ENCODE data around the gene CPLANE2. TPM values are rescaled to one million over a fixed set of nuclear protein-coding genes. Genes with fewer than 3 reads are reported as not detected.
A peak's percentile ranks its signal among the peaks of the same experiment; 100 is the strongest.

The CPLANE2 gene
- total RNA-seq, 1 donor from 2014 or later = 9.7 TPM

GRCh38 chr1:16184557-16185303, 52.3 kb downstream of the CPLANE2 start:
- H3K27ac ChIP-seq (replicated peaks) = no peak overlapping the region
- intact Hi-C loops (cut with micrococcal nuclease) = no loop called here

GRCh38 chr1:16183765-16184556, 53.0 kb downstream of the CPLANE2 start:
- DNase-seq = no peak
- Histone ChIP-seq H3K4me3 (no peak overlapping the region), H3K27ac (replicated peaks) (peak overlapping the region; percentile 94), H3K36me3 (no peaks in the 10 kb centered on the region), H3K4me1 (peaks cover 39% of the 10 kb centered on the region), H3K9me3 (replicated peaks) (no peaks in the 10 kb centered on the region), H3K27me3 (ENCODE audit: low read depth) (no peaks in the 10 kb centered on the region)
- TF ChIP-seq CTCF (IDR thresholded peaks at IDR 0.05; ENCODE audit: borderline replicate concordance) = no peak
- intact Hi-C loops (cut with micrococcal nuclease) = no loop called here

More at GRCh38 chr1:16184557-16185303, 52.3 kb downstream of the CPLANE2 start:
- Histone ChIP-seq H3K4me1 (peaks cover 47% of the 10 kb centered on the region), H3K36me3 (no peaks in the 10 kb centered on the region), H3K27me3 (ENCODE audit: low read depth) (no peaks in the 10 kb centered on the region), H3K9me3 (replicated peaks) (no peaks in the 10 kb centered on the region), H3K4me3 (no peak overlapping the region)
- no peak for TF ChIP-seq CTCF (IDR thresholded peaks at IDR 0.05; ENCODE audit: borderline replicate concordance)
- DNase-seq = no peak

- H3K4me3 ChIP-seq = no peak overlapping the region
- no peak for DNase-seq
- H3K36me3 ChIP-seq = no peaks in the 10 kb centered on the region
- H3K9me3 ChIP-seq (replicated peaks) = no peaks in the 10 kb centered on the region
- H3K27me3 ChIP-seq (ENCODE audit: low read depth) = no peaks in the 10 kb centered on the region
- TF ChIP-seq CTCF (IDR thresholded peaks at IDR 0.05; ENCODE audit: borderline replicate concordance) = no peak
- intact Hi-C loops (cut with micrococcal nuclease) = no loop called here
- peaks cover 35% of the 10 kb centered on the region for H3K4me1 ChIP-seq
- peak overlapping the region; percentile 94 for H3K27ac ChIP-seq (replicated peaks)
Observed at GRCh38 chr1:16183179-16183578, 53.8 kb downstream of the CPLANE2 start.

- Histone ChIP-seq H3K36me3 (no peaks in the 10 kb centered on the region), H3K9me3 (replicated peaks) (no peaks in the 10 kb centered on the region), H3K4me1 (peaks cover 37% of the 10 kb centered on the region), H3K27ac (replicated peaks) (peak overlapping the region; percentile 94), H3K27me3 (ENCODE audit: low read depth) (no peaks in the 10 kb centered on the region), H3K4me3 (no peak overlapping the region)
- intact Hi-C loops (cut with micrococcal nuclease) = no loop called here
- no peak for TF ChIP-seq CTCF (IDR thresholded peaks at IDR 0.05; ENCODE audit: borderline replicate concordance)
- peak; percentile 84 for DNase-seq
Observed at GRCh38 chr1:16181887-16182719, 54.9 kb downstream of the CPLANE2 start.

Other genes with a start within 250 kb of the CPLANE2 start
- gene SRARP, start 232.9 kb downstream of the CPLANE2 start, total RNA-seq = 1.0 TPM
- 4,061 TPM for gene HSPB7, start 219.1 kb downstream of the CPLANE2 start, total RNA-seq
- 0.16 TPM for gene CLCNKA, start 215.1 kb downstream of the CPLANE2 start, total RNA-seq
- 1.3 TPM for gene CLCNKB, start 193.4 kb downstream of the CPLANE2 start, total RNA-seq
- gene FAM131C, start 163.5 kb downstream of the CPLANE2 start, total RNA-seq = 5.4 TPM
- 9.6 TPM for gene EPHA2, start 81.1 kb downstream of the CPLANE2 start, total RNA-seq
- gene ARHGEF19, start 24.5 kb downstream of the CPLANE2 start, total RNA-seq = 2.2 TPM
- 18.6 TPM for gene FBXO42, start 115.3 kb upstream of the CPLANE2 start, total RNA-seq
- gene SZRD1, start 130.1 kb upstream of the CPLANE2 start, total RNA-seq = 97.3 TPM
- gene SPATA21, start 200.2 kb upstream of the CPLANE2 start, total RNA-seq = not detected
- 14.9 TPM for gene NECAP2, start 203.5 kb upstream of the CPLANE2 start, total RNA-seq